Aortic smooth muscle cell (primary cell): ENCODE measurements around the gene PSMF1. TPM values are rescaled to one million over a fixed set of nuclear protein-coding genes. Genes with fewer than 3 reads are reported as not detected.

Experiments
- total RNA-seq: library from RNA; depleted of rRNA; stranded (reverse); fragments of >200 nt; gene quantifications from 2 replicates; pipeline ENCODE4 v1.2.3, GENCODE V29; 2014

The PSMF1 gene
- 20.5 and 28.0 TPM in 2 replicates for total RNA-seq

DNA sequence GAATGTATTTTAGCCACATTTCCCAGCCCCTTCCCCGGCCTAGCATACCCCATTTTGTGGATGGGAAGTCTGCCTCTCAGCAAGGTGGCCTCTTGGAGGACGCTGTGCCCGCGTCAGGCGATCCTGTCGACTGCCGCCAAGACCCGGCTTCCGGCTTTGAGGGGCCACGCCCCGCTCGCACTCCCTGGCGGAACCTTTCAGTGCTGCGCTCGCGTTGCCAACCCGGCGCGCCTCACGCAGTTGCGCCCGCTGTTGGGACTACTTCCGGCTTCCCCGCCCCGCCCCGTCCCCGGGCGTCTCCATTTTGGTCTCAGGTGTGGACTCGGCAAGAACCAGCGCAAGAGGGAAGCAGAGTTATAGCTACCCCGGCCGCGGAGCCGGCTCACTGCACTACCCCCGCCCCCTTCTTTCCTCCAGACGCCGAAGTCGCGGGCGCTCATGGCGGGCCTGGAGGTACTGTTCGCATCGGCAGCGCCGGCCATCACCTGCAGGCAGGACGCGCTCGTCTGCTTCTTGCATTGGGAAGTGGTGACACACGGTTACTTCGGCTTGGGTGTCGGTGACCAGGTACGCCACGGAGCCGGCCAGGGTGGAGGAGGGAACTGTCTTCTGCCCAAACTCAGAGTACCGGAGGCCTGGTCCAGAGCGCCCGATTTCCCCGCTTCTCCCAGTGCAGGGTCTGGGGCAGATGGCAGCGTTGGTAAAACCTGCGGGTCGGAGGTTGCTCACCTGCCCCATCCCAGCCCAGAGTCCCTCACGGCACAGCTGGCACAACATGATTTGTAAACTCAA, at the start of gene PSMF1:
TSS of gene PSMF1 (plus strand) at position 267 of the 792 bp plus-strand sequence. CDS start at position 439, 172 bp downstream.

GRCh38 chr20:1184638-1185315, 66.4 kb downstream of the PSMF1 start, which contains the start of gene TMEM74B:
Gene TMEM74B, minus strand, starts transcription at chr20:1184981. Its CDS starts 1,180 bp downstream, at chr20:1183801.

DNA sequence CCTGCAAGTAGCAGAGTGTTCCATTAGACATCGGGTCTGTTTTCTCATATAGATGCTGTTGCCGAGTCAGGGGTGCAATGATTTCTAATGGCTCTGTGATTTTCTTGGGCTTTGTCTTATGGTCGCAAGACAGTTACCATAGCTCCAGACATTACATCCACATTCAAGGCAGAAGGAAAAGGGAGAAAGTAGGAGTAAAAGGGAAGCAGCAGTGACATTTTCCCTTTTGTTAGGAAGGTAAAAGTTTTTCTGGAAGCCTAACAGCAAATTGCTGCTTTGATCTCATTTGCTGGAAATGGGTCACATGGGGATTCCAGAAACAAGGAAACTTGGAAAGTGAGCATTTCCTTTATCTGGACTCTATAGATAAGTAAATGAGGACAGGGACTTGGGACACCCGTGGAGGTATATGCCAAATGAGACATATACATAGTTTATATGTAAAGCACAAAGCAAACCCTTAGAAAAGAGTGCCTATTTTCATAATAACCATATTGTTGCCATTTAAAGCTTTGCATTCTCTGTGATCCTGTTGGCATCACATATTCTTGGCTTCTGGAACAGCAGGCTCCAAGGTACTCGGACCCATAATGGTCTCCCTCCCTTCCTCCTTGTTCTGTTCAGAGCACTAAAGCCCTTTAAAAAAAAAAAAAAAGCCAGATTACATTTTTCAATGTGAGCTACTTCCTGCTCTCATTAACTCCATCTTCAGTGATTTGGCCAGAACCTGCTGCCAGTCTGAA, 84.5 kb downstream of the PSMF1 start, which contains the start of gene C20orf202:
TSS of gene C20orf202 (plus strand) at position 693 of the 743 bp plus-strand sequence. CDS start 132 bp downstream, outside the sequence.

Other genes with a start within 250 kb of the PSMF1 start
- gene ANGPT4, start 202.3 kb upstream of the PSMF1 start, total RNA-seq: not detected in 2 replicates
- gene RSPO4, start 116.3 kb upstream of the PSMF1 start, total RNA-seq: not detected in 2 replicates
- gene TMEM74B, start 66.4 kb downstream of the PSMF1 start, total RNA-seq: not detected in 2 replicates
- gene C20orf202, start 84.9 kb downstream of the PSMF1 start, total RNA-seq: not detected in 2 replicates
- 0.13 TPM in 1 of 2 replicates, not detected in the other for gene RAD21L1, start 107.4 kb downstream of the PSMF1 start, total RNA-seq
- gene SNPH, start 147.7 kb downstream of the PSMF1 start, total RNA-seq: 6.2 and 6.3 TPM in 2 replicates
- 2.1 and 3.3 TPM in 2 replicates for gene SDCBP2, start 210.5 kb downstream of the PSMF1 start, total RNA-seq